ENCODE data around the gene CLTRN.

The CLTRN gene

GRCh38 chrX:15679246-15679645, 14.6 kb upstream of the CLTRN start:
- TF ChIP-seq EZH2 (optimal IDR thresholded peaks at IDR 0.05; ENCODE audit: low read depth, low read length) (no peak), EZH2phosphoT487 (IDR thresholded peaks at IDR 0.05; ENCODE audit: low read length) (no peak)
- TF ChIP-seq, protein P1, sequence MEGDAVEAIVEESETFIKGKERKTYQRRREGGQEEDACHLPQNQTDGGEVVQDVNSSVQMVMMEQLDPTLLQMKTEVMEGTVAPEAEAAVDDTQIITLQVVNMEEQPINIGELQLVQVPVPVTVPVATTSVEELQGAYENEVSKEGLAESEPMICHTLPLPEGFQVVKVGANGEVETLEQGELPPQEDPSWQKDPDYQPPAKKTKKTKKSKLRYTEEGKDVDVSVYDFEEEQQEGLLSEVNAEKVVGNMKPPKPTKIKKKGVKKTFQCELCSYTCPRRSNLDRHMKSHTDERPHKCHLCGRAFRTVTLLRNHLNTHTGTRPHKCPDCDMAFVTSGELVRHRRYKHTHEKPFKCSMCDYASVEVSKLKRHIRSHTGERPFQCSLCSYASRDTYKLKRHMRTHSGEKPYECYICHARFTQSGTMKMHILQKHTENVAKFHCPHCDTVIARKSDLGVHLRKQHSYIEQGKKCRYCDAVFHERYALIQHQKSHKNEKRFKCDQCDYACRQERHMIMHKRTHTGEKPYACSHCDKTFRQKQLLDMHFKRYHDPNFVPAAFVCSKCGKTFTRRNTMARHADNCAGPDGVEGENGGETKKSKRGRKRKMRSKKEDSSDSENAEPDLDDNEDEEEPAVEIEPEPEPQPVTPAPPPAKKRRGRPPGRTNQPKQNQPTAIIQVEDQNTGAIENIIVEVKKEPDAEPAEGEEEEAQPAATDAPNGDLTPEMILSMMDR (IDR thresholded peaks at IDR 0.05; ENCODE audit: low read length): no peak
- Histone ChIP-seq H3K27me3 (replicated peaks; ENCODE audit: insufficient read depth, low read length) (no peaks in the 10 kb centered on the region), H3K79me2 (ENCODE audit: low read length) (peaks cover 76% of the 10 kb centered on the region), H3K4me3 (ENCODE audit: low read length) (no peak overlapping the region), H4K20me1 (ENCODE audit: insufficient read depth, low read length) (no peaks in the 10 kb centered on the region), H3K27ac (ENCODE audit: low read length) (no peak overlapping the region), H3K4me2 (ENCODE audit: low read depth, low read length) (no peak overlapping the region), H2AFZ (ENCODE audit: low read length) (no peak overlapping the region), H3K9me2 (replicated peaks; ENCODE audit: insufficient read depth, low read length) (no peaks in the 10 kb centered on the region), H3K9me3 (replicated peaks; ENCODE audit: insufficient read depth, low read length) (no peaks in the 10 kb centered on the region), H3K36me3 (replicated peaks; ENCODE audit: insufficient read depth, low read length) (no peaks in the 10 kb centered on the region), H3K9ac (ENCODE audit: low read length) (no peak overlapping the region), H3F3A (ENCODE audit: insufficient read depth, low read length) (no peaks in the 10 kb centered on the region), H3K4me1 (ENCODE audit: low read length) (peaks cover under 1% of the 10 kb centered on the region; the same call in 1 of the 2 replicates)
- no peak for DNase-seq

GRCh38 chrX:15678339-15678738, 13.7 kb upstream of the CLTRN start:
- H3K9me2 ChIP-seq (replicated peaks; ENCODE audit: insufficient read depth, low read length): no peaks in the 10 kb centered on the region
- no peak overlapping the region for H3K27ac ChIP-seq (ENCODE audit: low read length)
- no peaks in the 10 kb centered on the region for H3K36me3 ChIP-seq (replicated peaks; ENCODE audit: insufficient read depth, low read length)
- no peak overlapping the region for H3K4me3 ChIP-seq (ENCODE audit: low read length)
- H3K79me2 ChIP-seq (ENCODE audit: low read length): peaks cover 74% of the 10 kb centered on the region
- no peak overlapping the region for H2AFZ ChIP-seq (ENCODE audit: low read length)
- no peaks in the 10 kb centered on the region for H3K27me3 ChIP-seq (replicated peaks; ENCODE audit: insufficient read depth, low read length)
- H3K4me1 ChIP-seq (ENCODE audit: low read length): peaks cover 5% of the 10 kb centered on the region; the same call in 1 of the 2 replicates
- no peak overlapping the region for H3K9ac ChIP-seq (ENCODE audit: low read length)
- no peaks in the 10 kb centered on the region for H3F3A ChIP-seq (ENCODE audit: insufficient read depth, low read length)
- no peaks in the 10 kb centered on the region for H3K9me3 ChIP-seq (replicated peaks; ENCODE audit: insufficient read depth, low read length)
- TF ChIP-seq, protein P1 (IDR thresholded peaks at IDR 0.05; ENCODE audit: low read length): no peak
- TF ChIP-seq EZH2phosphoT487 (IDR thresholded peaks at IDR 0.05; ENCODE audit: low read length) (no peak), EZH2 (optimal IDR thresholded peaks at IDR 0.05; ENCODE audit: low read depth, low read length) (no peak)
- H3K4me2 ChIP-seq (ENCODE audit: low read depth, low read length): no peak overlapping the region
- H4K20me1 ChIP-seq (ENCODE audit: insufficient read depth, low read length): no peaks in the 10 kb centered on the region
- DNase-seq: no peak

DNA sequence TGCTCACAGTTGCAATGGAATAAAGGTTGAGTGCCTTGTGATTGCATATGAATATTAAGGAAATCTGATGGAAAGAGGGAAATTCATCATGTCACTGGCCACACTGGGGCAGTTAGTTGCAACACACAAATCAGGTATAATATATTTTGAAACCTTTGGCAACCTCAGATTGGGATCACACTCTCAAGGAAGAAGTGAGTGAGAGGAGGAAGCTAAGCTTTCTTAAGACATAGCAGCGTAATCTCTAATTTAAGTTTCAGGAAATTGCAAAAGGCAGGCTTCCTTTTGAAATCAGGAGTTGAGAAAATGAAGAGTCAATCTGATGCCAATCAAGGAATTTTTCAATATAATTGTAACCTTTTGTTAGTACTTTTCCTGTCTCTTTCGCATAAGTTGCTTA, 12.3 kb upstream of the CLTRN start:
- Histone ChIP-seq H3F3A (ENCODE audit: insufficient read depth, low read length) (no peaks in the 10 kb centered on the region), H3K9ac (ENCODE audit: low read length) (no peak overlapping the region), H3K27me3 (replicated peaks; ENCODE audit: insufficient read depth, low read length) (no peaks in the 10 kb centered on the region), H3K79me2 (ENCODE audit: low read length) (peaks cover 61% of the 10 kb centered on the region), H3K4me1 (ENCODE audit: low read length) (peaks cover 5% of the 10 kb centered on the region; the same call in 1 of the 2 replicates), H3K36me3 (replicated peaks; ENCODE audit: insufficient read depth, low read length) (no peaks in the 10 kb centered on the region), H3K4me2 (ENCODE audit: low read depth, low read length) (peak overlapping the region; percentile 97), H3K9me3 (replicated peaks; ENCODE audit: insufficient read depth, low read length) (no peaks in the 10 kb centered on the region), H2AFZ (ENCODE audit: low read length) (no peak overlapping the region), H3K27ac (ENCODE audit: low read length) (no peak overlapping the region), H3K9me2 (replicated peaks; ENCODE audit: insufficient read depth, low read length) (no peaks in the 10 kb centered on the region), H4K20me1 (ENCODE audit: insufficient read depth, low read length) (no peaks in the 10 kb centered on the region), H3K4me3 (ENCODE audit: low read length) (peak overlapping the region; percentile 97)
- DNase-seq: no peak
- no peak for TF ChIP-seq EZH2 (optimal IDR thresholded peaks at IDR 0.05; ENCODE audit: low read depth, low read length)
- TF ChIP-seq, protein P1 (IDR thresholded peaks at IDR 0.05; ENCODE audit: low read length): no peak
- TF ChIP-seq EZH2phosphoT487 (IDR thresholded peaks at IDR 0.05; ENCODE audit: low read length): no peak

Data from MM.1S (cell line).